ENCODE data around the gene NHSL2. TPM values are rescaled to one million over a fixed set of nuclear protein-coding genes. Genes with fewer than 3 reads are reported as not detected.

NHSL2 gene
- total RNA-seq, 1 donor from 2014 or later: 38.0 TPM

DNA sequence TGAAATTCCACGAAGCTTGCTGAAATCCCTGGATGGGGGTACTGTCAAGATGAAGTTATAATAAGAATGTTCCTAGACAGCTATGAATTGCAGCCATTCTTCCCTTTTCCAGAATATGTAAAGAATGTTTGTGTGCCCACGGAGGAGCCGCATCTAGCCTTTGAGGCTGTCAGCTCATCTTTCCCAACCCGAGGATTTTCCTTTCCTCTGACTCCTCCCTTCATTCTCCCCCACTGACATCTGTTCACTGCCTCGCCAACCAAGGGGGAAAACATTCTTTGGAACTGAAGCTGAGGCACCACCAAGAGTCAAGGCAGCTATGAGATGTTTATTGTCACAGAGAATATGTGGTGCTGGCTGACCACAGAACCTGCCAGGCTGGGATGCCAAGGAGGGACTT, 8.8 kb downstream of the NHSL2 start:
- no peak for DNase-seq (ENCODE audit: low spot score)
- intact Hi-C loops (cut with DNase I): no loop called here
- no peak for ATAC-seq

DNA sequence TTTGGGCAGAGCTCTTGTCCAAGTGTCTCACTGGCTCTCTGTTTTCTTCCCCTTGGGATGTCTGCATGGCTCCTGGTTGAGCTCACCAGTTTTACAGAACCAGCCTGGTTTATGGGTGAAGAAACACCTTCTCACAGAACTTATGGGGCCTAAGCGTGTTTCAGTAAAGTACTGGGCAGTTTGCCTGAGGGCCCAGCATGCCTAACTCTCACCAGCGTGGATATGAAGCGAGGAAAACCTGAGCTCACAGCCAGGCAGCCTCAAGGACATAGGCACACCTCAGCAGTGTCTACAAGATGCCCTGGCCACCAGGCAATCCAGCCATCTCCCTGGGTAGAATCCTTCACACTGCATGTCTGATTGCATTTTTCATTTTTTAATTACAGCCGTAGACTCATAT, 9.2 kb downstream of the NHSL2 start:
- ATAC-seq (no peak), DNase-seq (ENCODE audit: low spot score) (no peak)
- intact Hi-C loops (cut with DNase I): no loop called here

DNA sequence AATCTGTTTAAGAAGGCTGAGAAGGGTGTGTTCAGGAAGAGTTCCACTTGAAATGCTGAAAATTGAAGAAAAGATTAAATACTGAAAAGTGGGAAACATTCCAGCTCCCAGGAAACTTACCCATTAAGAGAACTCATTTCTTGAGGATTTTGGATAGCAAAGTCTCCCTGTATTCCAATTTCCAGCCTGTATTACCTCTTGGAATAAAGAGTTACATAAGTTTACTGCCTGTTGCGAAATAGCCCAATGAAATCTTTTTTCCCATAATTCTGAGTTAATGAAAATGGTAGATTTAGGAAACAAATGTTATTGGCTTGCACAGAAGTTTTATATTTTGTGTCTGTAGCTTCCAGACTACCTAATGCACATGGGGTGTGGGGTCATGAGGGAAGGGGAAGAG, 12.0 kb downstream of the NHSL2 start:
- intact Hi-C loops (cut with DNase I): no loop called here
- DNase-seq (ENCODE audit: low spot score): no peak
- ATAC-seq: peak; percentile 82

DNA sequence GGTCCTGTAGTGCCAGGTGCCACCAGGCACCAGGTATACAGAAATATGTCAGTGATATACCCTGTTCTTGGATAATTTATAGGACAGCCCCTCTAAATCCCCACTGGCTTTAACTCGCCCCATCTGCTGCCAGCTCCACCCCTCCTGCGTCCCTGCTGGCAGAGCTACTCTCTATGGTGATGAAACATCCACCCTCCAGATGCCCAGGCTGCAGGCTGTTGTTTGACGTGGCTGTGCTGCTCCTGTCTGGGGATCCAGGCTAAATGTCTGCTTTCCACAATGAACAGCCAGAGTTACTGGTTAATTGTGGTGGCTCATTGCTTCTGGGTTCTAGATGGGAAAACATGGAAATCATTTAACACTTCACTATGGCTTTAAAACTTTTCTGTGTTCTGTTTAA, 12.9 kb downstream of the NHSL2 start:
- ATAC-seq: peak; percentile 53
- intact Hi-C loops (cut with DNase I): no loop called here
- DNase-seq (ENCODE audit: low spot score): no peak

DNA sequence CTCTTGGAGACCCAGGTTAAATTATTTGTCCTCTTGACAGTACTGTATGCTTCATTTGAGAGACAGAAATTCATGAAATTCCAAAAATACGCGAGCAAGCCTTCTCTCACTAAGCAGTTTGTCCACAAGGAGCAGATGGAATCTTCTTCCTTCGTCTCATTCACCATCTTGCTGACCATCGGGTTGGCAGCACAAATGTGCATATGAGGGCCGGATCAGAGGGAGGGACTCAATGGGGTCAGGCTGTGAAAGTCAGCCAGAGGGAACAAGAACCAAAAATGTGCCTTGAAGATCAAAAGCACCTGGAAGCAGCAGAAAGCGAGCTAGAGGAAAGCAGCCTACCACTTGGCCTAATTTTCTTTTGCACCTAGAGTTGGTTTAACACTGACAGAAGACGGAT, 16.4 kb downstream of the NHSL2 start:
- no peak for DNase-seq (ENCODE audit: low spot score)
- ATAC-seq: no peak
- intact Hi-C loops (cut with DNase I): no loop called here

DNA sequence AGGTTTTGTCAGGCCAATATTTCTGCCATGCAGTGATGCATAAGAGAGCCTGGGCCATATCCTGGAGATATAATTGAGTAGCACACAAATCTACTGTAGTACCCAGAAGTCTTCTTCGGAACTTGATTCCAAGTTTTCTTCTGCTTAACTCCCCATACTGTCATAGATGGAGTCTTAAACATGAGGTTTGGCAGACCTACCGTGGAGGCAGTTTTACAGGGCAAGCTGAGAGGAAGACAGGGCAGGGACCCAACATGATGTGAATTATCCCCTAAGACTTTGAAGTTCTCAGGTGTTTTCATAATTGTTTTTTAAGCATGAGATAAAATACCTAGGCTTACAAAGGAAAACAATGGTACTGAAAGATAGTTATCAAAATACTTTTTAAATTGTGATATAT, 18.2 kb downstream of the NHSL2 start:
- DNase-seq (ENCODE audit: low spot score) (no peak), ATAC-seq (no peak)
- intact Hi-C loops (cut with DNase I): no loop called here

DNA sequence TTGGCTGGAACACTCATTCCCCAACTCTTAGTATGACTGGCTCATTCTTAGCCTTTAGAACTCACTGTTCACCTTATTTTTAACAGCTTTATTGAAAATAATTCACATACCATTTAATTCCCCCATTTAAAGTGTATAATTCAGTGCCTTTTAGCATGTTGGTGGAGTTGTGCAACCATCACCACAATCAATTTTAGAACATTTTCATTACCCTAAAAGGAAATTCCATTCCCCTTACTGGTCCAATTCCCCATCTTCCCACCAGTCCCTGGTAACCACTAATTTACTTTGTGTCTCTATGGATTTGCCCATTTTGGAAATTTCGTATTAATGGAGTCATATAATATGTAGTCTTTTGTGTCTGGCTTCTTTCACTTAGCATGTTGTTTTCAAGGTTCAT, 19.7 kb downstream of the NHSL2 start:
- DNase-seq (ENCODE audit: low spot score) (no peak), ATAC-seq (no peak)
- intact Hi-C loops (cut with DNase I): no loop called here

DNA sequence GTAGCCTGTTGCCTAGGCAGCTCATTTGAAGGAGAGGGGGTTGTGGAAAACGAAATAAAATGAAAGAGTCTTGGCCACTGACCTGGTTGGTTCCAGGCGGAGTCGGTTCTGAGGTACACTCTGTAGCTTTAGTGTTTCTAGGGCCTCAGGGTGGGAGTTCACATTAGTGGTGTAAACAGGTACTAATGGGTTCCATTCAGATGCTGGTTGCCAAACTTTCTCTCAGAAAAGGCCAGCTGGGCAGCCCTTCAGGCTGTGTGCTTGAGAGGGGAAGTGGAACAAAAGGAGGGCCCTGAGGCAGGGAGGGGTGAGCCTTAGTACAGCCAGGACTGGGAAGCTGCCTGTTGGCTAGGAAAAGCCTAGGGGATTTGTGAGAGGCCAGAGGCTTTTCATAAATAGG, 24.8 kb downstream of the NHSL2 start:
- ATAC-seq: peak; percentile 94
- DNase-seq (ENCODE audit: low spot score): no peak

DNA sequence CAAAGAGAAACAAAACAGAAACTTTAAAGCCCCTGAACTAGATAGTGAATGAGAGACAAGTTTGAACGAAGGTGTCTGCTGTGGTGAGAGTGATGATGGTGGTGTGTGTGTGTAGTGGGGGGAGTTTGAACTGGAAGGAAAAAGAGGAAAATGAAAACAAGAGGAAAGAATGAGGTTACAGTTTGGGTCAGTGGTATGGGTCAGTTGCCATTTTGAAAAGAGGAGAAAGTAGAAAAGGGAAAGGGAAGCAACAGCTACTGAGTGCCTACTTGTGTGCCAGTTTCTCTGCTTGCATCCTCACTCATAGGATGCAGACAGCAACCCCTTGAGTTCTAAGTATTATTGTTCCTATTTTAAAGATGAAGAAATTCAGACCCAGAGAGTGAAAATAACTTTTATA, 26.0 kb downstream of the NHSL2 start:
- no peak for ATAC-seq
- intact Hi-C loops (cut with DNase I): loop anchor here (2.0 kb wide), 1 partner anchor 70 kb away; no protein-coding TSS in a partner anchor

More for the DNA sequence above, 24.8 kb downstream of the NHSL2 start:
- intact Hi-C loops (cut with DNase I): no loop called here

DNA sequence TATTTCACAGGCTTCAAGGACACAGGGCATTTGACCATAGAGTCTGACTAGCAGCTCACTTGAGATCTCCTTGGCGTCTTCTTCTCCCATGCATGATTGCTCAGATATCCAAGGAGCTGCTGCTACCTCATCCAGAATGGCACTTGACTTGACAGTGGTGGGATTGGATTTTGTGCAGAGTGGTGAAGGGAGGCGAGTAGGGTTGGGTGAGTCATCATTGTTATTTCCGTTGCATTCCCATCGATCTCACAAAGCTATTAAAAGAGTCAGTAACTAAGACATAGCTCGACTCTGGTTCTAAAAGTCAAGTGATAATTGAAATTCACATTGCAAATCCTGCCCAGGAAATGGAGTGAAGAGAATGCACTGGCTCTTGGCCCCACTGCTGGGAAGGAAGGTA, 27.7 kb downstream of the NHSL2 start:
- intact Hi-C loops (cut with DNase I): no loop called here
- ATAC-seq (no peak), DNase-seq (ENCODE audit: low spot score) (no peak)

More for the DNA sequence above, 26.0 kb downstream of the NHSL2 start:
- DNase-seq (ENCODE audit: low spot score): no peak

DNA sequence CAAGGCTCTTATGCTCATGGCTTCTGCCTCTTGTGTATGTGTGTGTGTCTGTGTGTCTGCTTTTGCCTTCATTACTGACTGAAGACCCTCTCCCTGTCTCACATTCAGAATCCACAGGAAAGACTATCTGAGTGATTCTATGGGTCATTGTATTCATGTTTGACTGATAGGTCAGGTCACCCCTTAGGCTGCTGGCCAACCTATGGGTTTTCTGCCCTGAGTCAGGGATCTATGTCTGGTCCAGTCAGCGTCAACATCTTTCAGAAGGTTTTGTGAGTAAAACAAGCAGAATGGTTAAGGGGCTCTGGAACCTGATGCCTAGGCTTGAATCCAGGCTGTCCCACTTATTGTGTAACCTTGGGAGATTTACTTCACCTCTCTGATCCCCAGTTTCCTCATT, 30.5 kb downstream of the NHSL2 start:
- intact Hi-C loops (cut with DNase I): no loop called here
- DNase-seq (ENCODE audit: low spot score): no peak
- no peak for ATAC-seq

DNA sequence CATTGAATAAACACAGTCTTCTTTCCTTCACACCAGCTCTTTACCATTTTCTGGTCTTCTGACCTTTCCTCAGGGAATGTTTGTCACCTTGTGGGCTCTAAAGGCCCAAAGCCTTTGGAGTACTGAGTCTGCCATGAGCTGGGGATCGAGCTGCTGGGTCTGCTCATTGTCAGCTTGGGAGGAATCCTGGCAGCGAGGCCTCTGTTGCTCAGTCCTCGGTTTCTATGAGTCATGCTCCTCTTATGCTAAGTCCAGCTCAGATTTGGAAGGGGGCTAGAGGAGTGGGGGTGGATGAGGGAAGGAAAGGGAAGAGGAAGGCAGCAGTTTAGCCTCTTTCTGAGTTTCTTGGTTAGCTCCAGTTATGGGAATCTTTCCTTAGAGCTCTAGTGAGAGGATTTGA, 31.1 kb downstream of the NHSL2 start:
- DNase-seq (ENCODE audit: low spot score) (no peak), ATAC-seq (peak; percentile 74)
- intact Hi-C loops (cut with DNase I): no loop called here

DNA sequence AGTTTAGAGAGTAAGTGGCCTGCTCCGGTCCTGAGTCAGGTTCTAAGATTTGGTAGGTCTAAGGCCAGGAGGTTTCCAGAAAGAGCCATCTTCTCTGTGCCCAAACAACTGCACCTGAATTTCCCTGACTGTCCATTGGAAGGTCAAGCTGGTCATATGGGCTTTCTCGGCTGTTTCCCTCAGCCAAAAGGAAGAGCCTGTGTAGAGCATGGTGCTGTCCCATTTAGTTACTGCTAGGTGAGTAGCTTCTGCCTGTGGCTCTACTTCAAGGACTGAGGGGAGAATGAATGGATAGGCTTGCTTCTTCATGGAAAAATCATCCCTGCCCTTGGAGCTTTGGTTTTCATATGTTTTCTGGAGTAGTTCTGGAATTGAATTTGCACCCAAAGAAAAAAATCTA, 33.7 kb downstream of the NHSL2 start:
- intact Hi-C loops (cut with DNase I): no loop called here
- no peak for ATAC-seq
- DNase-seq (ENCODE audit: low spot score): no peak

DNA sequence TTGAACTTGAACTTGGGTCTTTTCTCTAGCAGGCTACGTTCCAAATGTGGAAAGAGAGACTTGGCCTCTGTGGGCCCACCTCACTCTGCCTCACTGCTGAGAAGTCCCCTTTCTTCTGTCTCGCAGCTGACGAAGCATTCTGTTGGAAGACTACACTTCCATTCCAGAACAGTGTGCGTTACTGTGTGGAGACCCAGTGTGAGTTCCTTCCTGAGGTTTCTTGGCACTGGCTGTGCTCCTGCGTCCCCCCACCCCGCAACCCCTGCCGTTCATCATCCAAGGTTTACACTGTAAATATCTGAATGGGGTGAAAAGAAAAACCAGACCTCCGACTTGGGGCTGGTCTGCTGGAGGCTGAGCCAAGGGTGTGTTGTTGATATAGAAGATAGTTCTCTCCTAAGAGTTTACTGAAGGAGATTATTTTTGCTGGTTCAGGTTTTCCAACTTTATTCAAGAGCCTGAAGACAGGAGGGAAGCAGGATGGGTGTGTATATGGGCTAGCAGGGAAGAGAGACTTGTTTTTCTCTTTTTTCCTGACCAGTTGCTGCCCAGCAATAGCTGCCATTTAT, 34.7 kb downstream of the NHSL2 start:
- ATAC-seq (peak; percentile 55), DNase-seq (ENCODE audit: low spot score) (no peak)
- intact Hi-C loops (cut with DNase I): no loop called here

DNA sequence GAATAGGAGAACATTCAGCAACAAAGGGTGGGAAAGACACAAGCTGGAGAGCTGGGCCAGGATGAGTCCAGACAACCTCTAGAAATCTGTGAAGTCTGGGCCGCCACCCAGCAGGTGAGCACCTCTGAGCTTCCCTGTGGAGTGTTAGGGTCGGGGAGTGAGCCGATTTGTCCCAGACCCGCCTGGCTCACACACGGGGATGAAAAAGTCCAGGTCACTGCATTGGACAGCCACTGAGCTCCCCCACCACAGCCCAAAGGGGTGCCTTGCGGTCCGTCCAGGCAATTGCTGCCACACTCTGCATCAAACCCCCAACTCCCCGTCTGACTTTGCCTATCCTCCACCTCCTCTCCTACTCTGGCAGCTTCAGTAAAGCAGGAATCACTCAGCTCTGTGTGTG, 38.7 kb downstream of the NHSL2 start:
- DNase-seq (ENCODE audit: low spot score) (no peak), ATAC-seq (no peak)
- intact Hi-C loops (cut with DNase I): no loop called here

DNA sequence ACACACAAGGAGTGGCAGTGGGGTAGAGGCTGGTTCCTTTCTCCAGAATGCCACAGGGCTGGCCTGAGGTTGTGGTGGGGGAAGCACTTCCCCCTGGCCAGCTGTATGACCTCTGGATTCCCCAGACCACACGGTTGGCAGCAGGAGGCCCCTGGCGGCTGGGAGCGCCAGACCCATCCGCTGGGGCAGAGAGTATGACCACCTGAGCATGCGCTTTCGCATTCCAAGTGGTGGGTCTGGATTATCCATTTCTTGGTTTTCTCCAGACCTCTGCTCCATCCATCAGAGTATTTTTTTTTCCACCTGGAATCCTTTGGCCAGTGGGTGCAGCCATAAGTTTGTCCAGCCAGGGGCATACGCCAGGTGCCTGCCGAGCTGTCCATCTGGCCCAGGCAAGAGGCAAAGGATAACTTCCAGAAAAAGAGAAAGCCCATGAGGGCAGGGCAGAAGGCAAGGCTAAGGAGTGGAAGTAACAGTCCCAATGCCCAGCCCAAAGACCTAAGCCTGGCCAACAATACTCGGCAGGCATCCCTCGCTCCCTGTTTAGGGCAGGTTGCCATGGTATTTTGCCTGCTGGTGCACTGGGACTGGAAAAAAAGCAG, 39.3 kb downstream of the NHSL2 start:
- peak; percentile 65 for ATAC-seq
- DNase-seq (ENCODE audit: low spot score): no peak
- intact Hi-C loops (cut with DNase I): no loop called here

DNA sequence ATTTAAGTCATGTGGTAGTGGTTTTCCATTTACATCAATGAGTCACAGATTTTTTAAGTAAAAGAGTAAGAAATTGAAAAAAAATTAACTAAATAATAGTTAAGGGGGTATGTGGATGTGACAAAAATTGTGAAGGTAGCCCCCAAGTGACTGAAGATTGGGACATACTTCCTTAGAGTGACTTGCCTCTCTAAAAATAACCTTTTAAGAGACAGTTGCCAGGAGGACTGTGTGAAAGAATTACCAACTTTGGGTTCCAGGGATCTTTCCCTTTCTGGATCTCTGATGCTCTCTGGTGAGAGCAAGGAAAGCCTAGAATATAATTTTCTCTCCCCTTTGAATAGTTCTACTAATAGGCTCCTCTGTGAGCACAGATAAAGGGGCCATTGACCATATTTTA, 42.7 kb downstream of the NHSL2 start:
- no peak for DNase-seq (ENCODE audit: low spot score)
- intact Hi-C loops (cut with DNase I): no loop called here
- ATAC-seq: no peak

DNA sequence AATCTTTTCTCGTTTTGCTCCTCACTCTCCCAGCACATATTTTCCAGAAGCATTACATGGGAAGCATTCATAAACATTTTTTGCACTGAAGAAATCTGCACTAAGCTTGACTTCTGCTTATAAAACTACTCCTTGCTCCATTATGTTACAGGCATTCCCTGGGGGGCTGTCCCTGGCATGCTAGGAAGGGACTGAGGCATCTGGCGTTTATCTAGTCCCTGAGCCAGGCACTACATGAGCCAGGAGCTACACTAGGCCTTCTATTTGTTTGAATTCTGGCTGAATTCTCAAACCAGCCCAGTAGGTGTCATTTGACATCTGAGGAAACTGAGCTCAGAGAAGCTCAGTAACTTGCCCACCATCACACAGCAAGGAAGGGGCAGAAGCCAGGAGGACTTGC, 43.3 kb downstream of the NHSL2 start:
- no peak for DNase-seq (ENCODE audit: low spot score)
- intact Hi-C loops (cut with DNase I): no loop called here
- ATAC-seq: no peak

DNA sequence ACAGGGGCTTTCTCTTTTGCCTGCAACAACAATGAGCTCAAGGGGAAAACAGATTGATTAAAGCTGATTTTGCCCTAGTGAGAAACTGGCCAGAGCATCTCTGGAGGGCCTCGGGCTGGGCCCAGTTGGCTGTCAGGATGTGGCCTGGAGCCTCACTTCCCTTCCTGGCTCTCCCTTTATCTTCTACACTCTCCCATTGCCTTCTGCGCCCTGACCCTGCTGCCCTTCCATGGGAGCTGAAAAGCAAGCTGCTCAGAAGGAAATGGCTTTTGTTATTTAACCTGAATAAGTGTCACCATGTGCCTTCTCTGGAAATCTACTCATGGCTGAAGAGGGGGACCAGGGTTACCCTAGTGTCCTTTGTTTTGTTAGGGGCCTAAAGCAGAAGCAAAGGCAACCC, 43.8 kb downstream of the NHSL2 start:
- no peak for DNase-seq (ENCODE audit: low spot score)
- no peak for ATAC-seq
- intact Hi-C loops (cut with DNase I): no loop called here

DNA sequence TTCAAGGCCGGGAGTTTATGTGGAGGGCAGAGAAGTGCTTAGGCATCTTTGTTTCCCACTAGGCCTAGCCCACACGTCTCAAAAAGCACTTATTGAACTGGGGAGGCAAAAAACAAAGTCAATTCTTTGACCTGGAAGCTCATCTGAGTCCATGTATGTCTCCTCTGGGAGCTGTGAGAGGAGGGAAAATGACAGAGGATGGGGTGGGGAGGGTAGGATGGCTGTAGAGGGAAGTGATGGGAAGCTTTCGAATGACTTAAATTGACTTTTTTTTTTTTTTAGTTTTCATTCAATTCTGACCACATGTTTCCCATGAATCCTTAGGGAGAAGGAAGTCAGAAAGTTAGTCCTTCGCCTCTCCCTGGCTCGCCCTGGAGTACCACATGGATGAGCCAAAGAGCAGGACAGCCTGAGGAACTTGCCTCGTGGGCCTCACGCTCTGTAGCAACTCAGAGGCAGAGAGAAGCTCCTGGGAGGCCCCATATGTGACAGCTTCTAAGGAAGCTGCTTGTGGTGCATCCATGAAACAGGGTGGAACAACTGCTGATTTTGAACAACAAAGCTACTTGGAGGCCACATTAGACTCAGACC, 45.0 kb downstream of the NHSL2 start:
- ATAC-seq (peak; percentile 60), DNase-seq (ENCODE audit: low spot score) (no peak)
- intact Hi-C loops (cut with DNase I): no loop called here

DNA sequence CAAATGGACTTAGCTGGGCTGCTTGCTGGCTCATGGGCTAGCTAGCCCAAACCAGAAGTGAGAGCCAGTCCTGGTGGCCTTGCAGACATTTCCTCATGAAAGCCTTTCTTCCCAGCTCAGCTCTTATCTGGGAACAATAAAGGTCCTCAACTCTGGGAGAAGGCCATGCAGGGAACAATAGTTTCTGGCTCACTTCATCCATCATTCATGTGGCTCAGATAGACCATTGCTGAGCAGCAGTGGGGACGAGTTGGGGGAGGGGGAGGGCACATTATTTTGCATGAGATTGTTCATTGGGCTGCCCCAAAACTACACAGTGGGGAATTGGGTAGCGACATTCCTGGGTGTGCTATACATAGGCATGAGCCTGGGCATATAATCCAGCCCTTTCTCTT, 47.6 kb downstream of the NHSL2 start:
- ATAC-seq: no peak
- DNase-seq (ENCODE audit: low spot score): no peak
- intact Hi-C loops (cut with DNase I): no loop called here

Measured in sciatic nerve (tissue), 2 donors.